T-helper 1 cell treated with Interleukin-12 subunit alpha and Interleukin-12 subunit beta and Interleukin-4 antibody, amounts not matched to agents 30 ng/mL and 1 ng/mL, for 36 hours (primary cell): ENCODE measurements around the gene POLN. TPM values are rescaled to one million over a fixed set of nuclear protein-coding genes. Genes with fewer than 3 reads are reported as not detected.

ENCODE experiments used
- intact Hi-C: fragments of 100-400 bp; cut with micrococcal nuclease; formaldehyde crosslinking; loops from one replicate; pipeline ENCODE4 v1.15.1; 2024
- total RNA-seq: library from RNA; stranded (reverse); gene quantifications from 2 replicates; pipeline ENCODE4 v1.2.3, GENCODE V29; 2022

The POLN gene
- total RNA-seq, 1 donor from 2014 or later = 9.4 TPM

DNA sequence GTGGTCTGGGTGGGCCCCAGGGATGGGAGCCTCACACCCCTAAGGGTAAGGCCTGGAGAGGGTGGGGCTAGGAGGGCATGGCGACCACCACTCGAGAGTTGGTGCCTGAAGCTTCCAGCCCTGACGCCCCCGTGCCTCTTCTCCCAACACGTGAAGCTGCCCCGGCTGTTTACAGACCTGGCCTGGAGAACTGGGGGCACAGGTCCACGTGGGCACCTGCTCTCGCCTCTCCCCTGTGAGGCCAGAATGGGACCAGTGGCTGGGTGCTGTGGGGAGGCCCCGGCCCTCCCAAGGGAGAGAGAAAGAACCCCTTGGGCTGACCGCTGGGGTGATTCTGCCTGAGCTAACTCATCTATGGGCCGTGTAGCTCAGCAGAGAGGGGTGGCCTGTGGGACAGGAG lies 167.3 kb downstream of the POLN start:
- intact Hi-C loops = no loop called here

GRCh38 chr4:2073808-2074481 lies 168.0 kb downstream of the POLN start:
- intact Hi-C loops = no loop called here

GRCh38 chr4:2072971-2073807 lies 168.7 kb downstream of the POLN start:
- intact Hi-C loops = no loop called here

- intact Hi-C loops = no loop called here
Observed at GRCh38 chr4:2071912-2072867, 169.7 kb downstream of the POLN start.

GRCh38 chr4:2071252-2071911 lies 170.5 kb downstream of the POLN start:
- intact Hi-C loops = no loop called here

DNA sequence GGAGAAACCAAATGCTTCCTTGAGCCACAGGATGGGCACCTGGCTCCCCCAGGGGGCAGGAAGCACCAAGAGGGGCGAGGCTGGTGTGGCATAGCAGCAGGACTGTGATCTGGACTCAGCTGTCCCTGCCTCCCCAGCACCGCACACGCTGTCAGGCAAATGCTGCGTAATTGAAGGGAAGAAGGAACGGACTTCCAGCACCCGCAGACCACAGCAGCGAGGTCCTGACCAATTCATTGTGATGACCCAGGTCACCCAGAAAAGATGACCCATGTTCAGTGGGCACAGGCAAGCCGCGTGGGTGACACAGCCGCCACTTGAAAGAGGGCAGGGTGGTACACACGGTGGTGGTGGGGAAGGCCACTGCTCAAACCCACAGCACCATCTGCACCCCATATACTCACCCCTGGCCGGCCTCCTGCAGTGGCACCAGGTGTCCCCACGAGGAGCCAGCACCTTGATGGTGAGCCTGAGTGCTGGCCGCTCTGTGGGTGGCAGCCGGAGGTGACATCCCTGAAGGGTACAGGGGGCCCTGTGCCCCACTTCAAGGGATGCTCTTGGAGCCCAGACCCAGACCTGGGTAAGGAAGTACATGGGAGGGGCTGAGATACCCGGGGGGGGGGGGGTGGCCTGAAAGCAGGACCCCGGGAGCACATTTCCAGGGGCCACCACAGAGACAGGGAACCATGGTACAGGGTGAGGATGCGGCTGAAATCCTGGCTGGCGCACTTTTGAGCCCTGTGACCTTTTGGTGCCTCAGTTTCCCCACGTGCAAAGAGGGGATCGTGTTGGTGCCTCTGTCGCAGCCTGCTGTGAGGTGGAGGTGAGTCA lies 171.3 kb downstream of the POLN start:
- intact Hi-C loops = no loop called here

DNA sequence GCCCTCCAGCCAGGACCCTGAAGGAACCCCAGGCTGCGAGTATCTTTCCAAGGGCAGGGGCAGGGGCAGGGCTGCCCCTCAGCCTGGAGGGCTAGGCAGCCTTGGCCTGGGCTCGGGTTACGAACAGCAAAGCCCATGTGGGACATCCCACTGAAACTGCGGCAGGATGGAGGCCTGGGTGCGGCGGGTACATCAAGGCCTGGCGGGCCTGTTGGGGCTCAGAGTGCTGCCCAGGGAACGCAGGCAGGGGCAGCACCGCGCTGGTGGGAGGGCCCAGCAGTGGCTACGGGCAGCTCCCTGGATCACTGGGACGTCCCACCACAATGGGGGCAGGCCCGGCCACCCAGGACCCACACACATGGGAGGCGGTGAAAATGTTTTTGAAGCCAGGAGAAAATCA lies 171.9 kb downstream of the POLN start:
- intact Hi-C loops = no loop called here

DNA sequence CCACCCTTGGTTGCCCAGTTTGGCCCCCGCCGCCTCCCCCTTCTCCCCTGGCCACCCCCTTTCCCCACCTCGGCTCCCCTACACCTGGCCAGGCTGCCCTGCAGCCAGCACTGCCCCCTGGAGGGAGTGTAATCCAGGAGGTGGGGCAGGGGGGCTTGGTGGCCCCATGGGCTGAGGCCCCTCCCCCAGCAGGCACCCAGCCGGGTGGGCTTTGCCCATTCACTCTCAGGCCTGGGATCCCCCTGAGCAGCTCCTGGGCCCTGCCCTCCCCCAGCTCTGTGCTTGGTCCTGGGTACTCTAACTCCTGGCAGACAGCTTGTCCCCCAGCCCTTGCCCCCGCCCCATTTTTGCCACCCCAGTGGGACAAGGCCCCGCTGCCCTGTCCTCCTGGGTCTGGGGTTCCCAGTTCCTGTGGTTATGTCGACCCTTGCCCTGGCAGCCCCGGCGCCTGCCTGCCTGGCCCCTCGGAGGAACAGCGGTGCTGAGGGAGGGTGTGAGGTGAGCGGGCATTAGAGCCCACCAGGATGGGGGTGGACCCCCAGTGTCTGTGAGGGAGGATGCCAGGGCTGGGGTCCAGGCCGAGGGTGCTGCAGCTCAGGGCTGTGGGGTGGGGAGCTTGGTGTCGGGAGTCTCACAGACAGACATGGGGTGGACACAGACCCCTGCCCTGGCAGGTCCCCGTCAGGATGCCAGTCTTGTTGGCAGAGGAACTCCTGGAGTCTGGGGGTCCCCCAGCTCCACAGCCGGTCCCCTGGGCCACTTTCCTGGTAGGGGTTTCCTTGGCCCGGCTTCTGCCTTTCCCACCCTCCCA lies 172.6 kb downstream of the POLN start:
- intact Hi-C loops = no loop called here

- intact Hi-C loops = no loop called here
Observed at GRCh38 chr4:2068566-2068965, 173.4 kb downstream of the POLN start.

GRCh38 chr4:2068198-2068470 lies 173.8 kb downstream of the POLN start:
- intact Hi-C loops = no loop called here

DNA sequence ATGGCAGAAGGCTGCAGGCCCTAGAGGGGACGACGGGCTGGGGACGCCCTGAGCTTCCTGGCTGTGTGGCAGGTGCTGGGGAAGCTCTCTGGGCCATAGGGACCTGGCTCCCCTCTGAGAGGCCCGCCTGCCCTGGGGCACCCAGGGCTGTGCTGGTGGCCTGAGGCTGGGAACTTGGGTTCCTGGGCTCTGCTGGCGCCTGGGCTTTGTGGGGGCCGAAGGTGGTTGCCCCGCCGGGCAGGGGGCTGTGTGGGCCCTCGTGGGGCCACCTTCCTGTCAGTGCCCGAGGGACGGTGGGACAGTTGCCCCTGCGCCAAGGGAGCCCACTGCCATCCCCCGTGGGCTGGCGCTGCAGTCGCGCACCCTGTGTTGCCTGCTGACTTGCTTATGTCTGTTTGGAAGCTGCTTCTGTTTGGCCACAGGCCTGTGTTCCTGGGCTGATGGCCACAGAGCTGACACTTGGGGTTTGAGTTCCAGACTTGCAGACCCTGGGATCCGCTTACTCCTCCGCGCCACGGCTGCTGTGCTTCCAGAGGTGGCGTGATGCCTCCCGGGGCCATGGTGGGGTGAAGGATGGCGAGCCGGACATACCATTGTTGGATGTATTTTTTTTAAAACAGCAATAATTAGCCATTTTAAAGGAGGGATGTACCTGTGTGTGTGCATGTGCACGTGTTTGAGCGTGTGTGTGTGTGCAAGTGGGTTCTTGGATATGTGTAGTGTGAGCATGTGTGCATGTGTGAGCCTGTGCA lies 174.3 kb downstream of the POLN start:
- intact Hi-C loops = no loop called here

DNA sequence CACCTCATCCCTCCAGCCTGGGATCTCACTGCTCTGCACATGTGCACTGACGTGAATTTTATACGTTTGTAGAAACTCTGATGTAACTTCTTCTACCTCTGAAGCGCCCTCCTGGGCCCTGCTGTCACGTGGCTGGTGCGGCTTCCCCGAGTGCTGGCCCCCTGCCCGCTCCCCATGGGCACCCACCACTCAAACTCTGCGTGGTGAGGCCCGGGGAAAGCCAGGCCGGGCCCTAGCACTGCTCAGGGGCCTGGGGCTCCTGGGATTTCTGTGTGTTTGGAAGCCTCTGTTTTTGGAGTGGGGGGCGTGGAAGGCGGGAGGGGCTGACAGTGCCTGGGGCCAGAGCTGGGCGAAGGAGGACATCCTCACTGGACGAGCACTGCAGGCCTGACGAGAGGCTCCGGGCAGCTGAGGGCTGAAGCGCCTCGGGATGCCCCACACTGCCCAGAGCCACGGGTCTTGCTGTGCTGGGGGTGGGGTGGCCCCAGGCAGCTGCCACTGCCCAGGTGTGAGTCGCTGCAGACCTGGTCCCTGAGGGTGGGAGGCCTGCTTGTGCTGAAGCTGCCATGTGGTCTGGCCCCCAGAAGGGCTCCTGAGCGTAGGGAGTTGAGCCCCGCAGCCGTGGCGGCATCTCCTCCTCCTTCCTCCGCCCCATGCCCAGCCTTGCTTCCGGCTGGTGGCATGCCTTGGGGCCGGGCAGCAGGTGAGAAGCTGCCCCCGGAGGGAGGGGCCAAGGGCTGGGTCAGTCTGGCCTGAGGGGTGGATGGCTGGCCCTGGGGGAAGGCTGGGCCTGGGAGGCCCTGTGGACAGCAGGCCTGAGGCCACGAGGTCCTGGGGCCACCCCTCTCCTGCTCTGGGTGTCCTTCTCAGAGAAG lies 175.1 kb downstream of the POLN start:
- intact Hi-C loops = no loop called here

- intact Hi-C loops = no loop called here
Observed at GRCh38 chr4:2066011-2066551, 175.8 kb downstream of the POLN start.

DNA sequence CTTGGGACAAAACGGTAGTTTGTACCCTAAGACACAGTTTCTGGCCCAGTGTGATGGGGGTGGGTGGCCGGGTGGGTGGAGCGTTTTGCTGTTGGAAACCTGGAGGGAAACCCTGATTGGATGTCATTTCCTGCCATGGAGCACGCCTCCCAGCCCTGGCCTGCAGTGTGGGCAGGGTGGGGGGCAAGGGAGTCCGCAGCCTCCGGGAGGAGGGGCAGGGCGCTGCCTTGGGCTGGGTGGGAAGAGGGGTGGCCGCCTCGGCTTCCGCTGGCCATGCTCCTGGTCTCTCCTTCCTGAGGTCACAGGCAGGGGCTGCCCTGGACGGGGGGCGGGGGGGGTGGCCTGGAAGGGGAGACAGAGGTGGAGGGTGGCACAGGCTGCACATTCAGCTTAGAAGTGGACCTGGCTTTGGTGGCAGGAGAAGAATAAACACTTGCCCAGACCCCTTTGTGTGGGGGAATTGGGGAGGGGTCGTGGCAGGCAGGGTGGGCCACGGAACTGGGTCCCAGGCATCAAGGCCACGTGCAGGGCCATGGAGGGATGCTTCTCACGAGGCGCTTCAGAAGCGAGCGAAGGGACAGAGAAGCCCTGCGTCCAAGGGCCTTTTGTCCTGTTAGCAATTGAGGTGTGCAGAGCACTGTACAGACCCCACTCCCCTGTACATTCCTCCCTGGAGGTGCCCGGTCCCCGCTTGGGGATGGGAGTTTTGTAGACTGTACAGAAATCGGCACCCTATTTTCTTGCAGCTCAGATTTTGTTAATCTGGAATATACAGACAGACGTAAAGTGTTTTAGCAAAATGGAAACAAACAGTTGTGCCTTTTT lies 176.6 kb downstream of the POLN start:
- intact Hi-C loops = no loop called here

DNA sequence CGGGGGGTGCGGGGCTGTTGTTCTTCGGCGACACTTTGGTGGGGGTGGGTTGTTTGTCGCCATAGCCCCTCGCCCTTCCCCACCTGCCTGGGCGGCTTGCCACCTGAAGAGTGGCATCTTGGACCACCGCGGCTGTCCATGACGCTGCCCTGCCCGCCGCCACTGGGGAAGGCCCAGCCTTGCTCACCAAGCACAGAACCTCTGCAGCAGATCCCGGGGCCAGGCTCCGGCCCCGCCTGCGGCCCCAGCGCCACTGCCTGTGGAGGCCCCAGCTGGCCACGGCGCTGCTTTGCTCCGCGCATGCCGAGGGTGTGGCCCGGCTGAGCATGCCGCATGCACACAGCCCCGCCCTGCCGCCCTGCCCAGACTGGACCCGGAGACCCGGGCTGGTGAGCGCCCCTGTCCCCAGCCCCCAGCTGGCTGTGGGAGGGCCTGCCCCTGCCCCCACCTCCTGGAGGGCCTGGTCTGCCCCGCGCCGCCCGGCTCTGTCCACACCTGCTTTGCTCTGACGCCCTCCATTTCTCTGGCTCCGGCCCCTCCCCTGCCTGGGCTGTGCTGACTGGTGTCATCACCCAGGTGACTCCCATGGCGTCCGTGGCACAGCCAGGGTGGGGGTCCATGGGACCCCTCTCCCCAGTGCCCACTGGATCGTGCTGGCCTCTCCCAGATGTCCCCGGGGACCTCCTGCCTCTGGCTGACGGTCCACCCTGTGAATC lies 177.5 kb downstream of the POLN start:
- intact Hi-C loops = no loop called here
